ENCODE measurements around the gene CNN2.

DNA sequence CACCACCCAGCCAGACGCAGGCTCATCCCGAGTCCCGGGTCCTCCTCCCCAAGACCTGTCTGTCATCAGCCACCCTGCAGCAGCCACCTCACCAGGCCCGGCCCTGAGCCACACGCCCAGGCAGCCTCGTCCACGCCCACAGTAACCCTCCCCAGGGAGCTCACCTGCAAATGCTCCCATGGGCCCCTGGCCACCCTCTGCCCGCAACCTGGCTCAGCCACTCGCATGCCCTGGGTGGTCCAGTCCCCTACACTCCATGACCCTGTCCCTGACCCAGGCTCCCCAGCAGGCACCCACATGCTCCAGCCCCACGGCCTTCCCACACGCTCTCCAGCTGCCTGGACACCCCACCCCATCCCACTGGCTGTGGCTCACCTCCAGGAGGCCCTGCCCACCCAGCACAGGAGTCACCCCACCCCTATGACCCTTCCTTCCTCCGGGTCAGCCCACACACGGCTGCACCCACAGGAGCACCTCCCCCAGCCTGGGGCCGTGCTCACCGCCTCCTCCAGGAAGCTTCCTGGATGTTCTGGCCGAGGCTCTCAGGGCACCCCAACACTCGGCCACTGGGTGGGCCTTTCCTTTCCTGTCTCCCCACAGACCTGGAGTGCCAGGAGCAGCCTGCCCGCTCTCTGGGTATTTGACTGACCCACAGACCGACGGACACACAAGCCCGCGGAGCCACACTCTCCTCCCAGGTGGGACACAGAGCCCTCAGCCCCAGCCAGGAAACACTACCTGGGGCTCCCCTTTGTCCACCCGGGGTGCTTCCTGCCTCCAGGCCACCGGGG is 9.1 kb upstream of the CNN2 start:
- no peak for TF ChIP-seq ZFX (IDR thresholded peaks at IDR 0.05)
- TF ChIP-seq, protein P1, sequence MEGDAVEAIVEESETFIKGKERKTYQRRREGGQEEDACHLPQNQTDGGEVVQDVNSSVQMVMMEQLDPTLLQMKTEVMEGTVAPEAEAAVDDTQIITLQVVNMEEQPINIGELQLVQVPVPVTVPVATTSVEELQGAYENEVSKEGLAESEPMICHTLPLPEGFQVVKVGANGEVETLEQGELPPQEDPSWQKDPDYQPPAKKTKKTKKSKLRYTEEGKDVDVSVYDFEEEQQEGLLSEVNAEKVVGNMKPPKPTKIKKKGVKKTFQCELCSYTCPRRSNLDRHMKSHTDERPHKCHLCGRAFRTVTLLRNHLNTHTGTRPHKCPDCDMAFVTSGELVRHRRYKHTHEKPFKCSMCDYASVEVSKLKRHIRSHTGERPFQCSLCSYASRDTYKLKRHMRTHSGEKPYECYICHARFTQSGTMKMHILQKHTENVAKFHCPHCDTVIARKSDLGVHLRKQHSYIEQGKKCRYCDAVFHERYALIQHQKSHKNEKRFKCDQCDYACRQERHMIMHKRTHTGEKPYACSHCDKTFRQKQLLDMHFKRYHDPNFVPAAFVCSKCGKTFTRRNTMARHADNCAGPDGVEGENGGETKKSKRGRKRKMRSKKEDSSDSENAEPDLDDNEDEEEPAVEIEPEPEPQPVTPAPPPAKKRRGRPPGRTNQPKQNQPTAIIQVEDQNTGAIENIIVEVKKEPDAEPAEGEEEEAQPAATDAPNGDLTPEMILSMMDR (conservative IDR thresholded peaks at IDR 0.05): no peak
